SH-SY5Y (cell line): Measurements from ENCODE around the gene KCNJ15.

ENCODE experiments used
- GATA2 ChIP-seq: IDR thresholded peaks from 2 replicates; pipeline ENCODE4 v1.6.1; 2011; ENCODE audit warnings: mild to moderate bottlenecking, low read depth, low read length
- GATA3 ChIP-seq: IDR thresholded peaks from 2 replicates; pipeline ENCODE4 v1.6.1; 2011; ENCODE audit warnings: low read depth, mild to moderate bottlenecking, low read length, moderate library complexity

DNA sequence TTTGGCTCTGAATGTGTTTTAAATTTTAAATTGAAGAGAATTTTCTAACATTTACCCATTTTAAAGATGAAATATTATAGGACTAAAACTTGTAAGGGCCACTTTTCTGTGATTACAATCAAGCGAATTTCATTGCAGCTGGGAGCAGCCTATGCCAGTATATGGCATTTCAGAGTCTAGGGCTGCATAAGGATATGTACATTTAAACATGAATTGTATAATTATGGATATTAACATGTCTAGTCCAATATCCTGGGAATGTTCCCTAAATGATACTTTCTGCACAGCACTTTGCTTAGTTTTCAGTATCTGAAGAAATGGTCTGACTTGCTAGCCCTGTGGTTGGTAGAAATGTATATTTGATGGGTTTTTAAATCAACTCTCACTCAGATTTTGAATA lies 8.4 kb downstream of the KCNJ15 start:
- no peak for TF ChIP-seq GATA2
- TF ChIP-seq GATA3, result no peak
